ENCODE data around the gene TMEM86A.

DNA sequence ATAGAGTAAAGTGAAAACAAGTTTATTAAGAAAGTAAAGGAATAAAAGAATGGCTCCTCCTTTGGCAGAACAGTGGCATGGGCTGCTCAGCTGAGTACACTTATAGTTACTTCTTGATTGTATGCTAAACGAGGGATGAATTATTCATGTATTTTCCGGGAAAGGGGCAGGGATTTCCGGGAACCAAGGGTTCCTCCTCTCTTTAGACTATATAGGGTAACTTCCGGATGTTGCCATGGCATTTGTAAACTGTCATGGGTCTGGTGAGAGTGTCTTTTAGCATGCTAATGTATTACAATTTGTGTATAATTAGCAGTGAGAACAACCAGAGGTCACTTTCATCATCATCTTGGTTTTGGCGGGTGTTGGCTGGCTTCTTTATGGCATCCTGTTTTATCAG is 40.9 kb upstream of the TMEM86A start:
- TF ChIP-seq POLR2A (IDR thresholded peaks at IDR 0.05), result no peak
- TF ChIP-seq, protein P1, sequence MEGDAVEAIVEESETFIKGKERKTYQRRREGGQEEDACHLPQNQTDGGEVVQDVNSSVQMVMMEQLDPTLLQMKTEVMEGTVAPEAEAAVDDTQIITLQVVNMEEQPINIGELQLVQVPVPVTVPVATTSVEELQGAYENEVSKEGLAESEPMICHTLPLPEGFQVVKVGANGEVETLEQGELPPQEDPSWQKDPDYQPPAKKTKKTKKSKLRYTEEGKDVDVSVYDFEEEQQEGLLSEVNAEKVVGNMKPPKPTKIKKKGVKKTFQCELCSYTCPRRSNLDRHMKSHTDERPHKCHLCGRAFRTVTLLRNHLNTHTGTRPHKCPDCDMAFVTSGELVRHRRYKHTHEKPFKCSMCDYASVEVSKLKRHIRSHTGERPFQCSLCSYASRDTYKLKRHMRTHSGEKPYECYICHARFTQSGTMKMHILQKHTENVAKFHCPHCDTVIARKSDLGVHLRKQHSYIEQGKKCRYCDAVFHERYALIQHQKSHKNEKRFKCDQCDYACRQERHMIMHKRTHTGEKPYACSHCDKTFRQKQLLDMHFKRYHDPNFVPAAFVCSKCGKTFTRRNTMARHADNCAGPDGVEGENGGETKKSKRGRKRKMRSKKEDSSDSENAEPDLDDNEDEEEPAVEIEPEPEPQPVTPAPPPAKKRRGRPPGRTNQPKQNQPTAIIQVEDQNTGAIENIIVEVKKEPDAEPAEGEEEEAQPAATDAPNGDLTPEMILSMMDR (IDR thresholded peaks at IDR 0.05), result no peak

Measured in body of pancreas (tissue), 4 donors.